Islet precursor cell (in vitro differentiated cells): ENCODE results near the gene CENPVL3.
"Not testable (repeated sequence)": the region's sequence is repeated elsewhere in the genome, so short reads cannot be mapped to it uniquely, and the experiment has no call there.

Experiments used
- DNase-seq: peaks from one replicate; pipeline ENCODE4 v3.0.0-alpha.2; 2018

The CENPVL3 gene

DNA sequence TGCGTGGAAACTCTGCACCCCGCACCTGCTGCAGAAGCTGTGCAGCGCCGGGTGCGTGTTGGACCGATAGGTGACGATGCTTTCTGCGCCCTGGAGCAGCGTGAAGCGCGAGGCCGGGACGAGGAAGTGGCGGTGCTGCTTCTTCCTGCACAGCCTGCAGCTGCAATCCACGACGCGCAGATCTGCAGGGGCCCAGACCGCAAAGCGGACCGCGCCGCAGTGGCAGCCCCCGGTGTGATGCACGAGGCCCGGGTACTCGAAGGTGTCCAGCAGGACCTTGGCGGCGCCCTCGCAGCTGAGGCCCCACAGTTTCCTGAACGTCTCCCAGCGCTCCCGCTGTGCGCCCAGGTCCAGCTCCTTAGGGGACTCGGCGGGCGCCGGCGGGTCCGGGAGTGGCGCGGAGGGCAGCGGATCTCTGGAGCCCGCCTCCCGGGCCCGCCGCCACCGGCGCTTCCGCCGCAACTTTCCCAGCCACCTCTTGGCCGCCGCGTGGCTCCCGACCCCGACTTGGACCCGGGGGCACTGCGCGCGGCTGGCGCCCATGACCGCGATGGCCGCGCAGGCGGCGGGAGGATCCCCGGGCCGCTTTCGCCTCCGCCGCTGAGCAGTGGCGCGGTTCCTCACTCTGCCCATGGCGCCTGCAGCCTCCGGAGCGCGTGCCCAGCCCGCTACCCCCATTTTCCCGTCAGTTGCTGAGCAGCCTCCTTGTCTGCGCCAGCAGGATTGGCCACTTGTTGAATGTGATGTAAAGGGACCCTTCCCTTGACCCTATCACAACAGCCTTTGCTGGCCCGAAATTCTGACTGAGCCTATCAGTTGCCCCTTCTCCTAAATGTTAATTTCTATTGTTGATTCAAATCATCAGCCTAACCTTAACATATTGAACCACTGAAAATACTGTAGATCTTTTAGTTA lies at the start of gene CENPVL3:
Gene CENPVL3, minus strand, starts transcription at position 672 of the 915 bp plus-strand sequence. Its CDS starts 39 bp downstream, at position 633.
- DNase-seq = peak; percentile 58

DNA sequence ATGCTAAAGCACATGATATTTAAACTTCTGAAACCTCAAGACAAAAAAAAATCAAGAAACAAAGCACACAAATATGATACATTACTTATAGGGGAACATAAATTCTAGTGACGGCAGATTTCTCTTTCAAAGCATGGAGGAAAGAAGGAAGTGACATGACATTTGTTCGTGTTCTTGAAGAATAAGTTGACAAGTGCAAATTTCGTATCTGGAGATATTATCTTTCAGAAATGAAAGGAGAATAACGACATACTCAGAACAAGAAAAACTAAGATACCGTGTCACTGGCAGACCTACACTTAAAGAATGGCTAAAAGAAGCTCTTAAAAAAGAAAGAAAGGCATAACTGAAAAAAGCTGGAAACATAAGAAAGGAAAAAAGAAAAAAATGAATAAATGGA lies 47.3 kb upstream of the CENPVL3 start:
- no peak for DNase-seq

DNA sequence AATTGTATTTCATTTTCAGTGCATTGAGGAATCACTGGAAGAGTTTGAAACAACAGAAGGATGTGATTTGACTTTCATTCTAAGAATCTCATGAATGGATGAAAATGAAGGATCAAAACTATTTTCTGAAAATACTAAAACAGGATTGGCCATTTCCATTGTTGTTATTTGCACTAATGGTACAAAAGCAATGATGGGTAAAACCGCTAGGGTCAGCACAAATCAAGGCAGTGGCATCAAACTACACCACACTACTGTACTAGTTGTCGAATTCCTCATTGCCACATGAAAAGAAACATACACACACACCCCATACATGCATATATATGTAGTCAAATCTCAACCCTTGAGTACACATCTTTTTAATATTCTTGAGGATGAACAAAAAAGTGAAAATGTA lies 24.7 kb upstream of the CENPVL3 start:
- no peak for DNase-seq

DNA sequence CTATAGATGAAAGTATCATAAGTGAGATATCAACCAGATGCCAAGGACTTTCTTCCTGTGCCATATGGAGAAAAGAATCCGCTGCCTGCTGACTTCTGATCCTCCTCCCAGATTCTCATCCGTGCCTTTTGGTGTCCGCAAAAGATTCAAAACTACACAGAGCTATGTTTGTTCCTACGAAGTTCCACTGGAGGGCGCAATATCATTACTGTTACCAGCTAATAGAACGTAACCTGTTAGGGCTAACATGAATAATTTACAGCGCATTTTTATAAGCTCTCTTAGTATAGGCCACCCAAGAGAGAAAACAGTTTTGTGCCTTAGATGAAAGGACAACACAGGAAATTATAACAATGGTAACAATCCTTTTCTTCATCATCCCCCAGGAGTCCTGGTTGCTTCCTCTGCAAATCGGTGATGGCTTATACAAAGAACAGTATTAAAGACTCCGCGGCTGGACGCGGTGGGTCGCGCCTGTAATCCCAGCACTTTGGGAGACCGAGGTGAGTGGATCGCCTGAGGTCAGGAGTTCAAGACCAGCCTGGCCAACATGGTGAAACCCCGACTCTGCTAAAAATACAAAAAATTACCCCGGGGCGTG lies 22.8 kb upstream of the CENPVL3 start:
- no peak for DNase-seq

DNA sequence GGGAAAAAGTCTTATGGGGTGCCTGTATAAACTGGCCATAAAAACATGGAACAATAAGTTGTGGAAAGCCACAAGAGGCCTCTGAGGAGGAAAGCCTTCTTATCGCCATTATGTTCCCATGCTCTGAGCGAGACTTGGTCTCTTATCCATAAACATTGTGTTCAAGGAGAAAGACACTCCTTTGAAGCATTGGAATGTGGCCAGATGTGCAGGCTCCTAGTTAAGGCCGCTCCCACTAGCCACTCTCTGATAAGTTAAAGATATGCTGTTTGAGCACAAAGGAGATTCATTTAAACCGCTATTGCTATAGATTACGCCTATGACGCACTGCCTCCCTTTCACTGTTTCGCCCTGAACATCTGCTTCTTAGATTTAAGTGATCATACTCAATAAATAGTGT lies 17.8 kb upstream of the CENPVL3 start:
- DNase-seq = not testable (repeated sequence)

DNA sequence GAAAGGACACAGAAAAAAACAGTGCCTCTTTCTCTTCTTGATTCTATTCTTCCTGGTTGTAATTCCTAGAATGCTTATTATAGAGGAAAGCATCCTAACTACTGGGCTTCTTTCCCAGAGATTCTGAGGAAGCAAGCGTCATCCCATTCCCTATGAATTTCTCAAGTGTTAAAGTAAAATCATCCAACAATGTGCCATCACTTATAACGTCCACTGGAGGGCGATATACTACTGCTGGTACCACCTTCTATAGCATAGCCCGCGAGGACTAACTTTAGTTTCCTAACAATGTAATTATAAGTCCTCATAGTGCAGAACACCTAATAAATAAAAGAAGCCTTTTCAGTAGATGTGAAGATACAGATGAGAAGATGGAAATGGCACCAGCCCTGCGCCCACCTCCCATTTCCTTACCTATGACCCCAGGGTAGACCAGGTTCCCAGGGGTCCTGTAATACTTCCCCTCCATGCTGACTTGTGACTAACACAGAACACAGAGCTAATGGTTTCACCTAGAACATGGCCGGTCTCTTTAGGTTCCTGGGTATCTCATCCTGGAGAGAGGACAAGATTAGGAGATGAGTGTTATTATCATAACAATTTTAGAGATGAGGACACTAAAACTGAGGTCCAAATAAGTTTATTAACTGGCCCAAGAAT lies 4.2 kb downstream of the CENPVL3 start:
- no peak for DNase-seq

DNA sequence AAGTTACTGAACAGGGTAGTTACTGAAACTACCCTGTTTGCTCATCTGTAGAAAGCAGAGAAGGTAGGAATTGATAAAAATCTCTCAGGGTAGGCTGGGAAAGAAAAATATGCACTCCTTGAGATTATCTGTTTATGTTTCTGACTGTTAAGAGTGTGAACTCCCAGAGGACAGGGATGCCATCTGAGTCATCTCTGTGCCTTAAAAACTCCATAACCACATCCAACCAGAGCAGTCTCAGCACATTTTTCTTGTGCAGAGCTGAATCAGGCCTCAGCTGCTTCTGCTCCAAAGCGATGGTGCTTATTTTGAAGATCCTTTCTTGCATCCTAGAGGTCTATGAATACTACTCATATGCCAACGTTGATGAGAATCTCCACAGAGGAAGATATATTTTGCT lies 9.9 kb downstream of the CENPVL3 start:
- DNase-seq = no peak

DNA sequence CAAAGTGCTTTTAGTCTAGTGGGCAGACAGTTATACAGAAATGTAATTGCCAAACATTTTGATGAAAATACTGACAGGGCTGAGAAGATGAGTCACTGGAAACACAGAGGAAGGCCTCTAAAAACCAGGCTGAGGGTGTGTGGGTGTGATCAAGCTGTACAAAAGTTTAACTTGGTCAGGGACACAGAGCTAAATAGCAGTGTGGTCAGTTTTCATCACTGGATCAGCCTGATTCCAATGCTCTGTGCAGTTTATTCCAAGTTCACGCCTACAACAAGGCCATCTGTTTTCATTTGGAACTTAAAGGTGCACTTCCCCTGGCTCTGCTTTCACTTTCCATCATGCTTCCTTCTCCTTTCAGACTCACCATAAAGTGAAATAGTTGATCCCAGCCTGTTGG lies 10.6 kb downstream of the CENPVL3 start:
- no peak for DNase-seq

DNA sequence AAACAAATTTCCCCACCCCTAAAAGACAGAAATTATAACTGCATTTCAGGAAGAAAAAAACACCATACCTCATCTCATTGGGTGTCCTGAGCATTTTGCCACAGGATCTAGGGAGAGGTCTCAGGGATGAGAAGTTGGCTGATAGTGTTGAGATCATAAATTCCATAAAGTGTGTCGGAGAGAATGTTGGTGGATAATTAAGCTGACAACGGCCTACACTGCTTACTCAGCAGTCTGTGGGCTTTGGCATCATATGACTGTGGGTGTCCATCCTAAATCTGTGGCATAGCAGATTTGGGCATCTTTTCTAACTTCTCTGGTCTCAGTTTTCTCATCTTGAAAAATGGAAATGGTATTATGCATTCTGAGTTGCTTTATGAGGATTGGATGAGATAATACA lies 12.3 kb downstream of the CENPVL3 start:
- no peak for DNase-seq

DNA sequence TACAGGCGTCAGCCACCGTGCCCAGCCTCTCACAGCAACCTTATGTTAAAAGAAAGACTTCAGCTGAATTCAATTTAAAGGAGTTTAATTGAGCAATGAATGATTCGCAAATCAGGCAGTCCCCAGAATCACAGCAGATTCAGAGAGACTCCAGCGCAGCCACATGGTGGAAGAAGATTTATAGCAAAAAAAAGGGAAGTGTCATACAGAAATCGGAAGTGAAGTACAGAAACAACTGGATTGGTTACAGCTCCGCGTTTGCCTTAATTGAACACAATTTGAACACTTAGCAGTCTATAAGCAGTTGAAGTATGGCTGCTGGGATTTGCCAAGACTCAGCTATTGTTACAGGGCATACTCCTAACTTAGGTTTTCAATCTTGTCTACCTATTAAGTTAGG lies 19.8 kb downstream of the CENPVL3 start:
- DNase-seq = no peak

DNA sequence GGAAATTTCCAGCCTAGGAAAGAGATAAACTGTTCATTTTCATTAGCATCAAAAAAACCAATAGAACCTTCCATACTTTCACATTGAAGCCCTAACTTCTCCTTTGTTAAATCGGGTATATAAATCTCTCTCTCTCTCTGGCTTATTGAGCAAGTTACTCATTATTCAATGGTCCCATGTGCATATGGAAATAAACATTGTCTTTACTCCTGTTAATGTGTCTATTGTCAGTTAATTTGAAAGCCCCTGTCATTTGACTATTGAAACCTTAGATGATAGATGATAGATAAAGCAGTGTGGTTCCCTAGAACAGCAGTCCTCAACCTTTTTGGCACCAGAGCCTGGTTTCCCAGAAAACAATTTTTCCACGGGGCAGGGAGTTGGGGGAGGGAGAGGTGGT lies 46.8 kb downstream of the CENPVL3 start:
- no peak for DNase-seq

DNA sequence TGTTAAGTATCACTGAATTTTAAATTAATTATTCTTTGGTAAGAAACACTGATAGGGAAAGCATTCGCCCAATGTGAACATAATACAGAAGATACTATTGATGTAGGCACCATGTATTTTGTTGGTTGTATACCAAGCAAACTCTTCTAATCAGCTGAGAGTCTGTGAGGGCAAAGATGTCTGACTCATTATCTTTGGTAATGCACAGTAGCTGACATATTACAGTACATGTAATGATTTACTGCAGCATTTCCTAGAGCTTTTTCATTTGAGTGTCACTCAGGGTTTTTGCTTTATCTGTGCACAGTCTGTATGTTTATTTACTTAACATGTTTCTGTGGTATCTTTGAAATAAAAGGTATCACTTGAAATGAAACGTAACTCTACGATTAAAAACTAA lies 49.2 kb downstream of the CENPVL3 start:
- DNase-seq = no peak

DNA sequence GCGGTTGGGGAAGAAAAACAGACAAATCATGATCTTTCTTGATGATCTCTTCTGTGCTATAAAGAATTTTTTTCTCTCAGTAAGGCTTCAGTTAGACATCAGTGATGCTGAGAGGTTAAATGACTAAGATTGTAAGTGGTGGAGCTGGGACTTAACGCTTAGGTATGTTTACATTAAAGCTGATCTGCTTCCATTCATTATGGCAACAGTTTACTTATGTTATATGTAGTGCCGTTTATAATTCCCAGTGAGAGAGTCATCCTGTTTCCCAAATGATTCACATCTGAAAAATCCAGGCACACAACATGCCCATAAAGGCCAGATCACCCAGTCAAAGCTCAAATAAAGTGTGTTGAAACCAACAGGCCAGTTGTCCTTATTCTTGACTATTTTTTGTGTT lies 50.1 kb downstream of the CENPVL3 start:
- no peak for DNase-seq
